ENCODE results near the gene CDH4.

DNA sequence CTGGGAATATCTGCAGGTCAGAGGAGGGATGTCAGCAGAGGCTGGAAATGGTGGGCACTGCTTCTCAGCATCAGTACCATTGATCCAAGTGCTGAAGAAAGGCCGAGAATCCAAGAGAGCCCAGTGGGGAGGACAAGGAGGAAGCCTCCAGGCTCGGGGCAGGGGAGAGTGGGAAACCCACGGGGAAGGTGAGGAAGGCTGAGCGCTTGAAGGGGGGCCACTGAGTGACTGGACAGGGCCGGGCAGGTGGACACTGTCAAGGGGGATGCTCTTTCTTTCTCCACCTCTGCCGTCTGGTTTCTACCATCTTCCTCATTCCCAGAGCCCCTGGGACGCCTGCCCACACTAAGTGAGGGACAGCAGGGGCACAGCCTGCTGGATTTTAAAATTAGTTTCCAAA is 335.0 kb downstream of the CDH4 start:
- TF ChIP-seq CTCF (IDR thresholded peaks at IDR 0.05; ENCODE audit: extremely low read depth in 1 of 2, insufficient read depth in 1 of 2, low read depth in 1 of 2, low read length in 2 of 2) (no peak), POLR2A (IDR thresholded peaks at IDR 0.05; ENCODE audit: low read depth, low read length) (no peak), MYC (IDR thresholded peaks at IDR 0.05; ENCODE audit: low read depth, low read length) (no peak)

Data from endothelial cell of umbilical vein (primary cell).